EL (cell line): ENCODE results near the gene DCLK1.

Experiments used
- DNase-seq: peaks from one replicate; pipeline ENCODE4 v3.0.0-alpha.2; 2016

Gene DCLK1

DNA sequence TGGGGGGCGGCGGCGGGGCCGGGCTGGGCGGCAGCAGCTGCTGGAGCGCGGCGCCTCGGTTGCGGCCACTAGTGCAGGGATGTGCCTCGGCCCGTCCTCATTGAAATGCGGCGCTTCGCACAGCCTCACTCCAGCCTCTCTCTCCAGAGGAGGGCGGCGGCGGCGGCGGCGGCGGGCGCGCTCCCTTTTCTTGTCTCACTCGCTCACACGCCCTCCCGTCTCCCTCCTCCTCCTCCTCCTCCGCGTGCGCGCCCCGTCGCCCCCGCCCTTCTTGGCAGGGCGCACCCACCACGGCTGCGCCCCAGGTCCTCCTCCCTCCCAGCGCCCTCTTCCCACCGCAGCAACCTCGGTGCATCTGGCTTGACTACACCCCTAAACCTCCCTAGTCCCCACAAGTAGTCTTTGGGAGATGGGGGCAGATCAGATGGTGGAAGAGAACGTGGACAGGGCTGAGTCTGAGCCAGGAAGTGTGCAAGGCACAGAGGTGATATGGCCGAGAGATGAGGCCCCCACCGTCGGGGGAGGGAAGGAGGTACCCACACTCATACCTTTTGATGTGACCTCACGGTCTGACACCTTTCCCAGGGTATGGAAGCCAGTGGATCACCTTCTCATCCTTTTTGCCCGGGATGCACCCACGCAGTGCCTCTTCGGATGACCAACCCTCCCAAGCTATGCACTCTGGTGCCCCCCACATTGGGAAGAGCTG lies at the start of gene DCLK1:
Gene DCLK1 (minus strand): TSS at position 161 of the 709 bp plus-strand sequence.
- peak; percentile 26 for DNase-seq

- DNase-seq, result no peak
Observed at GRCh38 chr13:36175621-36176020, 44.4 kb upstream of the DCLK1 start.

GRCh38 chr13:36174923-36175322 lies 43.7 kb upstream of the DCLK1 start:
- no peak for DNase-seq

DNA sequence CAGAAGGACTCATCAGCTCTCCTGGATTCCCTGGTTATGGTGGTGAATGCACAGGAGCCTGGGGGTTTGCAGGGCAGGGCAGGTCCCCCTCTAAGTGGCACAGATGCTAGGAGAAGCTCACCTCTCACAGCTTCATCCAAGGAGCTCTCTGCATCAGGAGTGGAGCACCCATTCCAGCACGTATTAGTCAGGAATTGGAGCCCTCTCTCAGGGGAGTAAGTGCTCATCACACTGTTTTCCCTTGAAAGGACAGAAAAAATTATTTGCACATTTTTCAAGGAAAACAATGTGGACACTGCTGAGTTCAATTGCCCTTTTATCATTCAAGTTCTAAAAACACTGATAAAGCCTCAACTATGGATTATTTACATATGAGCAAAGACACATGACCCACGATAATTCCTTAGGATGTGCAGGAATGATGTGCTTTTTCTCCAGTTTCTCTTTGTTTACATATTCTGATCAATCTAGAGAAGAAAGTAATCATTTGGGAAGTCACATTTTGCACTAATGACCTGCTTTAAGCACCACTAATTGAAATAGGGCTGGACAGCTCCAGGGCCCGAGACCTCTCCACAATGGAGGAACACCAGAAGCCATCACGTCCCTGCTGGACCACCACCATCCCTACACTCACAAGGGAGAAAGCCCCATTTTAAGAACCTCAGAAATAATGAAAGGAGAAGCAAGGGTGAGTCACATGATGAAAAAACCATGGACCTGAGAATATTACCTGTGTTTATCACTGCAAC lies 42.6 kb upstream of the DCLK1 start:
- no peak for DNase-seq

DNA sequence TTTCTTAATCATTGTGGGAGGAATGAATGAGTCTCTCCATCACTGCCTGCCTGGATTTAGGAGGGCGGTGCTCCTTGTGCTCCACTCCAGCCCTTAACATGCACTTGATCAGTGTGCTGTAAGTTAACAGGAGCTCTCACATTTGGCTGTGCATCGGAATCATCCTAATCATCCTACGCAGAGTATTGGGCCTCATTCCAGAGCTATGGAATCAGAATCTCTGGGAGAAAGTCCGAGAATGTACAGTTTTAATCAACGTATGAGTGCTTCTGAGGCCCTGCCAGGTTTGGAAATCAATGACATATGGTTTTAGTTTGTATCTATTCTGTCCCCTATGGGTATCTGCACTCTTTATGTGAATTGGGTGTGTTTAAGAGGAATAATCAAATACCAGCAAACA lies 34.9 kb upstream of the DCLK1 start:
- no peak for DNase-seq

GRCh38 chr13:36163809-36164308 lies 32.7 kb upstream of the DCLK1 start:
- peak; percentile 70 for DNase-seq

DNA sequence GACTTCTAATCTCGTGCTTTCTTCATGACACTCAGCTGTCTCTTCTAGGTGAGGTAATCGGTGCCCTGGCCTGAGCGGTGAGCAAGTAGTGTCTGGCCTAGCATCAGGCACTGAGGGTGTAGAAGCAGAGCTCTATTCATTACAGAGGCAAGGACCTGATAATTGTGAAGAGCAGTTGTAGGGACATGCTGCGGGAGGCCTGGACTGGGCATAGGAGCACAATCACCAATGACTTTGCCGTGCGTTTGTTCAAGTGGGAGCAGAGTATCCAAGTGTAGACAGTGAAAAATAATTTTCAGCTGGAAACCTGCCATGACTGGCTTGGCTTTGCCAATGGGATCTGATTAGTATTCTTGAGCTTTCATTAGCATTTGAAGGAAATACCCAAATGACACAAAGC lies 32.1 kb upstream of the DCLK1 start:
- DNase-seq, result no peak

- DNase-seq, result no peak
Observed at GRCh38 chr13:36160297-36160696, 29.1 kb upstream of the DCLK1 start.

- DNase-seq, result no peak
Observed at GRCh38 chr13:36158611-36159010, 27.4 kb upstream of the DCLK1 start.

DNA sequence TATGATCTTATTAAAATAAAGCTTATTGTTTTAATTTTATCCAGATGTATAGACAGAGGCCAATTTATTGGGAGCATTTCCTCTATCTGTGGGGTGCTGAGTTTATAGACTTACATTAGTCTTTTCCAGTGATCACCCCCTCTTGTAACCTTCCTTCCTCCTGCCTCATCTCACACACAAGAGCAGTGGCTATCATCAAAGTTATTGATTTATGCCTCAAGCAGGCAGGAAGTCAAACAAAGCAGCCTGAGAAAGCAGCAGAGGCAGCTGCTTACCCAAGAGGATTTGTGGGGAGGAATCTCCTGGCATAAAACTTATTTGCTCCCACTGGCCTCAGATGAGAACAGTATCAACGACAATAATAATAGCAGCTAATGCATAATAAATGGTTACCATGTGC lies 26.3 kb upstream of the DCLK1 start:
- no peak for DNase-seq

DNA sequence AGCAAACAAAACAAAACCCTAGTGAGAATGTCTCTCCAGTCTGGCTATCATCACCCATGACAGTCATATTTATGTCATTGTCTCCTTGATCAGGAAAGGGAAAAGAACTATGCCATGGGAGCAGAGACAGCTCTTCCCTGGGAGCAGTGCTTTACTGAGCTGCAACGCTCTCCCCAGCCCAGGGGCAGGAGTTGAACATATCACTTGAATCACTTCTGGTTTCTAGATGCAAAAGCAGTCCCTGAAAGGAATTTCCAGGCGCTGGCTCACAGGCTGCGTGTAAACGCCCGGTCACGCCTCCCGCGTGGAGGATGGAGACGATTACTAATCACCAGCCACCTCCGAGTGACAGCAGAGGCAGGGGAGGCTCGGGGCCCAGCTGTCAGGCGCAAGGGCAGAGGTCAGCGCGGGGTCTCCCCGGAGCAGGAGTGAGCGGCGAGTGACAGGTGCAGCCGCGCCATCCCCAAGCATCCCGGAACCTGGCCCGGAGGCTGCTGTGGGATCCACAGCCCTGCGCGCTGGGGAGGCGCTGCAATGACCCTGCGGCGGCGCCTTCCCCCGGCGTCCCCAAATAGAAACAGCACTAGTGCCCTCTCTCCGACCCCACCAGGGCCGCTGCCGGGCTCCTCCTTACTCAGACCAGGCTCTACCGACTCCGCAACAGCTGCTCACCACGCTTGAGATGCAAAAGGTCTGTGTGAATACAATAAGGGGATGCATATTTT lies 23.5 kb upstream of the DCLK1 start:
- DNase-seq, result no peak

- DNase-seq, result no peak
Observed at GRCh38 chr13:36151591-36151990, 20.4 kb upstream of the DCLK1 start.

DNA sequence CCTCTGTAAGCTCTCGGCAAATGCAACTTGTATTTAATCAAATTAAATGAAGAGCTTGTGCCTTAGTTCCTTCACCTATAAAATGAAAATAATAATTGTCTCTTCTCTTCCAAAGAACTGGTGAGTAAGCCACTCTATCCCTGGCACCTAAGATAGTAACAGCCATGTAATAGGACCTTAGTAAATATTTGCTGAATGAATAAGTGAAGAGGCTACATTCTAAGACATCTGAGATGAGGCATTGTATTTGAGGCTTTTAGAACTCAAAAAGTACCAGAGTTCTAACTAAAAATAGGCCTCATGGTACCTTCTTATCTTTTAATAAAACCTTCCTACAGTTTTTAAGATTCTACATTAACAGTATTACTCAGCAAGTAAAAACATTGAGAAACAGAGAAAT lies 17.3 kb upstream of the DCLK1 start:
- DNase-seq, result no peak

- DNase-seq, result no peak
Observed at GRCh38 chr13:36147330-36147729, 16.1 kb upstream of the DCLK1 start.

- no peak for DNase-seq
Observed at GRCh38 chr13:36146511-36147269, 15.5 kb upstream of the DCLK1 start.

GRCh38 chr13:36143738-36144137 lies 12.6 kb upstream of the DCLK1 start:
- DNase-seq, result no peak

- DNase-seq, result no peak
Observed at GRCh38 chr13:36142735-36143134, 11.6 kb upstream of the DCLK1 start.

DNA sequence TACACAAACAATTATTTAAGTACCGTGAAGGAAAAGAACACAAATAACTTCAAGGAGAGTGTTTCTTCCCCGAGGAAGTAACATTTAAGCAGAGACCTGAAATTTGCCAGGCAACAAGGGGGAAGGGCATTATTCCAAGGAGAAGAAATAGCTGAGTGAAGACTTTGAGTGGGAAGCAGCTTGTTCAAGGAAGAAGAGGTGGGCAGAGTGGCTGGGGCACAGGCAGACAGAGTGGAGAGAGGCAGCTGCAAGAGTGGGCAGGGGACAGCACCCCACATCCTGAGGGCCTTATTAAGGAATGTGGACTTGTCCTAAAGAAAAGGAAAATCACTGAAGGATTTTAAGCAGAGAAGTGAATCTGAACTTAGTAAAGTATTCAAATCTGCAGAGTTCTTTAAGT lies 4.7 kb upstream of the DCLK1 start:
- DNase-seq, result no peak

- DNase-seq, result no peak
Observed at GRCh38 chr13:36134632-36135031, 3.5 kb upstream of the DCLK1 start.

GRCh38 chr13:36133950-36134626 lies 2.9 kb upstream of the DCLK1 start:
- DNase-seq, result no peak

DNA sequence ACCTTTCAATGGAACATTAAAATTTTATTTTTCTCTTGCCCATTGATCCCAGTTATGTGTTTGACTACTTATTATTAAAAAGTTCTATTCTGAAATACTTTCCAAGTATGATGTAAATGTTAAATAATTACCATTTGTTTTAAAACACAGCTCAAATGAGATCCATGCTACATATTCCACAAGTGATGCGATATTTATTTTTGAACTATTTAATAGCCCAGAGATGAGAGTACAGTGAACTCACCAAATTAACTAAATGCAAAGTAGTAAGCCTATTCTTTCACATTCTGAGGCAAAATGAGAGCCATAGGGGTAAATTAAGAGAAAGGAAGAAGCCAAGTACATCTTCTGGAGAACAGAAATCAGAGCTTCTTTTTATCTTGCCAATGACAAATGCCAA lies 1.2 kb upstream of the DCLK1 start:
- no peak for DNase-seq

DNA sequence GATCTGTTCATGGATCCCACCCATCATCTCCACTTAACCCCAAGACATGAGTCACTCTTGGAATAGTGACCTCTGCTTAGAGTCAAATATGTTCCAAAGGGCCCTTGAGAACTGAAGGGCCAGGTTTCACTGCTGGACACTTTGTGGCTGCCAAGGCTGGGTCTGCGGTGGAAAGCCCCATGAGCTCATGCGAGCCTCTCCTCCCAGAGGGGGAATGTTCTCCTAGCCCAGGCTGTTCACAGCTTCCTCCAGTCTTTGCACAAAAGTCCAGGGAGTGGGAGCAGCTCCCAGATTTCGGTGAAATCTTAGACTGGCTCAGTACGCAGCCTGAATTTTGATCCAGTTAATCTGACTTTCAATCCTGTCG lies 732 bp upstream of the DCLK1 start:
- no peak for DNase-seq
